Neural cell (in vitro differentiated cells): ENCODE data around the gene QSOX1. TPM values are rescaled to one million over a fixed set of nuclear protein-coding genes. Genes with fewer than 3 reads are reported as not detected.

Source experiments
- H2AFZ ChIP-seq: fragments of 200-600, 300-800 bp; sonication (generic), shearing (Covaris generic); 2 replicates; pipeline ENCODE4 v1.6.0; 2014; ENCODE audit warnings: low read depth, mild to moderate bottlenecking, antibody characterized with exemption, low read length, moderate library complexity
- H3F3A ChIP-seq: fragments of 200-600 bp; shearing (Covaris generic); 2 replicates; pipeline ENCODE4 v1.6.1; 2016; ENCODE audit warnings: mild to moderate bottlenecking, moderate library complexity, mixed read lengths, antibody characterized with exemption, low read length; ENCODE audit not compliant: insufficient read depth, poor library complexity, severe bottlenecking
- H3K27ac ChIP-seq: fragments of 200-600, 300-800 bp; sonication (generic), shearing (Covaris generic); 2 replicates; pipeline ENCODE4 v1.5.1; 2014; ENCODE audit warnings: mild to moderate bottlenecking, low read length, moderate library complexity
- H3K27me3 ChIP-seq: fragments of 300-800, 200-600 bp; sonication (generic), shearing (Covaris generic); 2 replicates; pipeline ENCODE4 v1.6.0; 2014; ENCODE audit warnings: mild to moderate bottlenecking, low read depth, low read length, moderate library complexity; ENCODE audit not compliant: insufficient read depth
- H3K36me3 ChIP-seq: fragments of 300-800, 200-600 bp; sonication (generic), shearing (Covaris generic); 2 replicates; pipeline ENCODE4 v1.5.1; 2014; ENCODE audit warnings: mild to moderate bottlenecking, antibody characterized with exemption, low read length, moderate library complexity; ENCODE audit not compliant: insufficient read depth
- H3K4me2 ChIP-seq: fragments of 300-800, 200-600 bp; sonication (generic), shearing (Covaris generic); 2 replicates; pipeline ENCODE4 v1.6.0; 2014; ENCODE audit warnings: mild to moderate bottlenecking, low read length
- H3K4me3 ChIP-seq: fragments of 300-800, 200-600 bp; sonication (generic), shearing (Covaris generic); 2 replicates; pipeline ENCODE4 v1.5.1; 2014; ENCODE audit warnings: mild to moderate bottlenecking, low read length, moderate library complexity
- H3K79me2 ChIP-seq: fragments of 200-600 bp; shearing (Covaris generic); replicated peaks from 2 replicates; pipeline ENCODE4 v1.6.0; 2014; ENCODE audit warnings: mild to moderate bottlenecking, low read length, moderate library complexity; ENCODE audit not compliant: insufficient read depth
- H3K9ac ChIP-seq: fragments of 300-800, 200-600 bp; sonication (generic), shearing (Covaris generic); 2 replicates; pipeline ENCODE4 v1.6.1; 2016; ENCODE audit warnings: mild to moderate bottlenecking, low read length, mixed read lengths
- H3K9me2 ChIP-seq: fragments of 200-600 bp; shearing (Covaris generic); 2 replicates; pipeline ENCODE4 v1.6.1; 2016; ENCODE audit warnings: mild to moderate bottlenecking, low read length, mixed read lengths; ENCODE audit not compliant: insufficient read depth
- H3K9me3 ChIP-seq: fragments of 200-600, 300-800 bp; sonication (generic), shearing (Covaris generic); 2 replicates; pipeline ENCODE4 v1.6.1; 2016; ENCODE audit warnings: mild to moderate bottlenecking, mixed run types, low read length, moderate library complexity, mixed read lengths
- H4K20me1 ChIP-seq: fragments of 200-600 bp; shearing (Covaris generic); 2 replicates; pipeline ENCODE4 v1.6.1; 2016; ENCODE audit warnings: mild to moderate bottlenecking, mixed run types; ENCODE audit not compliant: insufficient read depth
- CTCF ChIP-seq: fragments of 450-650 bp; IDR thresholded peaks from 2 replicates; pipeline ENCODE4 v1.5.1; 2014; ENCODE audit warnings: antibody characterized with exemption, mild to moderate bottlenecking, moderate library complexity; ENCODE audit not compliant: poor library complexity, severe bottlenecking
- EP300 ChIP-seq: fragments of 450-650 bp; conservative IDR thresholded peaks from 2 replicates; pipeline ENCODE4 v1.6.1; 2014; ENCODE audit warnings: antibody characterized with exemption, mild to moderate bottlenecking, moderate library complexity; ENCODE audit not compliant: poor library complexity, severe bottlenecking
- EZH2 ChIP-seq: fragments of 200-600, 300-800 bp; shearing (Covaris generic), sonication (generic); IDR thresholded peaks from 2 replicates; pipeline ENCODE4 v1.6.1; 2014; ENCODE audit warnings: antibody characterized with exemption, low read length, borderline replicate concordance, mild to moderate bottlenecking; ENCODE audit not compliant: insufficient read depth, poor library complexity, severe bottlenecking
- MXI1 ChIP-seq: fragments of 450-650 bp; conservative IDR thresholded peaks from 2 replicates; pipeline ENCODE4 v1.6.1; 2014; ENCODE audit warnings: antibody characterized with exemption, mild to moderate bottlenecking; ENCODE audit not compliant: poor library complexity, severe bottlenecking
- POLR2AphosphoS5 ChIP-seq: IDR thresholded peaks from 2 replicates; pipeline ENCODE4 v1.6.1; 2012
- RAD21 ChIP-seq: fragments of 450-650 bp; conservative IDR thresholded peaks from 2 replicates; pipeline ENCODE4 v1.6.1; 2014; ENCODE audit warnings: antibody characterized with exemption, mild to moderate bottlenecking, moderate library complexity
- SMC3 ChIP-seq: fragments of 450-650 bp; conservative IDR thresholded peaks from 2 replicates; pipeline ENCODE4 v1.6.1; 2014; ENCODE audit warnings: antibody characterized with exemption, mild to moderate bottlenecking, moderate library complexity; ENCODE audit not compliant: poor library complexity
- TAF1 ChIP-seq: IDR thresholded peaks from 2 replicates; pipeline ENCODE4 v1.6.1; 2012; ENCODE audit warnings: low read depth
- polyA plus RNA-seq: library from polyadenylated mRNA; depleted of rRNA; stranded (reverse); fragments of >200 nt; gene quantifications from 2 replicates; pipeline ENCODE4 v1.2.3, GENCODE V29; 2014
- TF ChIP-seq, protein P1 (sequence below): IDR thresholded peaks from 2 replicates; pipeline ENCODE4 v1.6.1; 2012; ENCODE audit warnings: borderline replicate concordance

QSOX1 gene
- polyA plus RNA-seq, 1 donor from 2014 or later: 49.8 TPM

- no peak for TF ChIP-seq EP300
- no peak for TF ChIP-seq EZH2
- no peak for TF ChIP-seq POLR2AphosphoS5
- TF ChIP-seq RAD21: no peak
- no peak for TF ChIP-seq CTCF
- no peak for TF ChIP-seq SMC3
- TF ChIP-seq, protein P1, sequence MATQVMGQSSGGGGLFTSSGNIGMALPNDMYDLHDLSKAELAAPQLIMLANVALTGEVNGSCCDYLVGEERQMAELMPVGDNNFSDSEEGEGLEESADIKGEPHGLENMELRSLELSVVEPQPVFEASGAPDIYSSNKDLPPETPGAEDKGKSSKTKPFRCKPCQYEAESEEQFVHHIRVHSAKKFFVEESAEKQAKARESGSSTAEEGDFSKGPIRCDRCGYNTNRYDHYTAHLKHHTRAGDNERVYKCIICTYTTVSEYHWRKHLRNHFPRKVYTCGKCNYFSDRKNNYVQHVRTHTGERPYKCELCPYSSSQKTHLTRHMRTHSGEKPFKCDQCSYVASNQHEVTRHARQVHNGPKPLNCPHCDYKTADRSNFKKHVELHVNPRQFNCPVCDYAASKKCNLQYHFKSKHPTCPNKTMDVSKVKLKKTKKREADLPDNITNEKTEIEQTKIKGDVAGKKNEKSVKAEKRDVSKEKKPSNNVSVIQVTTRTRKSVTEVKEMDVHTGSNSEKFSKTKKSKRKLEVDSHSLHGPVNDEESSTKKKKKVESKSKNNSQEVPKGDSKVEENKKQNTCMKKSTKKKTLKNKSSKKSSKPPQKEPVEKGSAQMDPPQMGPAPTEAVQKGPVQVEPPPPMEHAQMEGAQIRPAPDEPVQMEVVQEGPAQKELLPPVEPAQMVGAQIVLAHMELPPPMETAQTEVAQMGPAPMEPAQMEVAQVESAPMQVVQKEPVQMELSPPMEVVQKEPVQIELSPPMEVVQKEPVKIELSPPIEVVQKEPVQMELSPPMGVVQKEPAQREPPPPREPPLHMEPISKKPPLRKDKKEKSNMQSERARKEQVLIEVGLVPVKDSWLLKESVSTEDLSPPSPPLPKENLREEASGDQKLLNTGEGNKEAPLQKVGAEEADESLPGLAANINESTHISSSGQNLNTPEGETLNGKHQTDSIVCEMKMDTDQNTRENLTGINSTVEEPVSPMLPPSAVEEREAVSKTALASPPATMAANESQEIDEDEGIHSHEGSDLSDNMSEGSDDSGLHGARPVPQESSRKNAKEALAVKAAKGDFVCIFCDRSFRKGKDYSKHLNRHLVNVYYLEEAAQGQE: no peak
- no peak for TF ChIP-seq MXI1
- no peak for TF ChIP-seq TAF1
- no peaks in the 10 kb centered on the region for H3F3A ChIP-seq
- no peaks in the 10 kb centered on the region for H3K9me3 ChIP-seq
- no peak overlapping the region for H3K9ac ChIP-seq
- H4K20me1 ChIP-seq: no peaks in the 10 kb centered on the region
- H2AFZ ChIP-seq: no peak overlapping the region
- H3K4me3 ChIP-seq: no peak overlapping the region
- H3K4me2 ChIP-seq: no peak overlapping the region
- no peaks in the 10 kb centered on the region for H3K36me3 ChIP-seq
- peaks cover 8% of the 10 kb centered on the region for H3K79me2 ChIP-seq
- H3K9me2 ChIP-seq: no peaks in the 10 kb centered on the region
- no peaks in the 10 kb centered on the region for H3K27me3 ChIP-seq
- H3K27ac ChIP-seq: no peak overlapping the region
Observed at GRCh38 chr1:180150982-180151381, 3.7 kb upstream of the QSOX1 start.

DNA sequence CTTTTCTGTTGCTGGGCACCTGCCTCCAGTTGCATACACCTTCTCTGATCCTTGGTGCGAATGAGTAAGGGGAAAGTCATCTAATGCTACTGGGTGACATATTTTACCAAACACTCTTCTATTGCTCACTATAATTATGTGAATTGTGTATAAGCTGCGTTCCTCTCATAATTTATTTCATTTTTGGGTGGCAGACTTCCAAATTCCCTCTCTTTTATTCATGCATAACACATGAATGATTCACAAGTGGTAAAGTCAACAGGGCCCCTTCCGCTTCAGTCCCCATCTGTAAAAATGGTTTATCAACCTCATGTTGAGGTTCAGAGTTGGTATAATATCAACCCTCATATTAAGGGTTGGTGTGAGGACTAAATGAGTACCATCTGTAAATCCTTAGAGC, 3.2 kb upstream of the QSOX1 start:
- Histone ChIP-seq H4K20me1 (no peaks in the 10 kb centered on the region), H3K9me3 (no peaks in the 10 kb centered on the region), H3K9me2 (no peaks in the 10 kb centered on the region), H3K27me3 (no peaks in the 10 kb centered on the region), H3K4me3 (no peak overlapping the region), H3K36me3 (no peaks in the 10 kb centered on the region), H2AFZ (no peak overlapping the region), H3K79me2 (peaks cover 13% of the 10 kb centered on the region), H3F3A (no peaks in the 10 kb centered on the region), H3K27ac (no peak overlapping the region), H3K4me2 (no peak overlapping the region), H3K9ac (no peak overlapping the region)
- TF ChIP-seq RAD21 (no peak), EZH2 (no peak)

DNA sequence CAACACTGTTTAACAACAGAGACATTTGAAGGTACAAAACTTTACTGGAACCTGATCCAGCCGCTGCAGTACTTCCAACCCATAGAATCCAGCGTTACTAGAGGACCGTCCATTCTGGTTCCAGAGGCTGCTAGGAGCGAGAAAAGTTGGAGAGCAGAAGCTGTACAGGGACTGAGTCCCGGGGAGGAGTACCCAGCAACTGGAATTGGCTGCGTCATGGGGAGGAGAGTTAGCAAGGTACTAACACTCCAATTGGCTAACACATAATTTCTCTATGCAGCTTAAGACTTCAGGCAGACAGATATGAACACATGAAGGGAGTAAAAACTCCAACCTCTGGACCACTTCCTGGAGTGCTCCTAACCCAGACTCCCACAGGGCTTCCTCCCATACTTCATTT, 2.1 kb upstream of the QSOX1 start:
- H2AFZ ChIP-seq: no peak overlapping the region
- TF ChIP-seq MXI1: no peak
- no peak for TF ChIP-seq RAD21
- TF ChIP-seq SMC3: no peak
- no peak for TF ChIP-seq CTCF
- TF ChIP-seq, protein P1: no peak
- TF ChIP-seq EP300: no peak
- TF ChIP-seq EZH2: no peak
- no peak for TF ChIP-seq TAF1
- no peak for TF ChIP-seq POLR2AphosphoS5
- no peak overlapping the region for H3K4me3 ChIP-seq
- no peaks in the 10 kb centered on the region for H3F3A ChIP-seq
- peaks cover 24% of the 10 kb centered on the region for H3K79me2 ChIP-seq
- no peaks in the 10 kb centered on the region for H3K9me2 ChIP-seq
- H3K36me3 ChIP-seq: no peaks in the 10 kb centered on the region
- H4K20me1 ChIP-seq: no peaks in the 10 kb centered on the region
- no peak overlapping the region for H3K9ac ChIP-seq
- no peak overlapping the region for H3K4me2 ChIP-seq
- H3K27me3 ChIP-seq: no peaks in the 10 kb centered on the region
- no peaks in the 10 kb centered on the region for H3K9me3 ChIP-seq
- no peak overlapping the region for H3K27ac ChIP-seq
